HL-60 (cell line): ENCODE results near the gene KCNT2.

Experiments used
- DNase-seq, 2 experiments: peaks; one replicate each; pipeline ENCODE4 v3.0.0-alpha.2; 2010 to 2020; ENCODE audit warnings: low read depth in 1 of 2, low spot score in 1 of 2
- H3K27ac ChIP-seq: fragments of 250-450 bp; sonication (Bioruptor Pico); replicated peaks from 2 replicates; pipeline ENCODE4 v1.5.1; 2020; ENCODE audit warnings: mild to moderate bottlenecking, moderate library complexity
- H3K27me3 ChIP-seq: fragments of 250-450 bp; sonication (Bioruptor Pico); 2 replicates; pipeline ENCODE4 v1.5.1; 2021; ENCODE audit warnings: mild to moderate bottlenecking, moderate library complexity; ENCODE audit not compliant: insufficient read depth, poor library complexity, severe bottlenecking
- H3K4me3 ChIP-seq: replicated peaks from 2 replicates; pipeline ENCODE4 v1.5.1; 2011; ENCODE audit warnings: mild to moderate bottlenecking, control low read depth, low read length; ENCODE audit not compliant: insufficient read depth
- CTCF ChIP-seq: IDR thresholded peaks from one replicate; pipeline ENCODE4 v1.5.1; 2011; ENCODE audit warnings: low read length, control low read depth, inconsistent platforms; ENCODE audit not compliant: insufficient read depth
- GABPA ChIP-seq: IDR thresholded peaks from 2 replicates; pipeline ENCODE4 v1.6.1; 2012; ENCODE audit warnings: low read depth
- POLR2AphosphoS5 ChIP-seq: IDR thresholded peaks from 2 replicates; pipeline ENCODE4 v1.6.1; 2012; ENCODE audit warnings: low read depth
- SPI1 ChIP-seq: IDR thresholded peaks from 2 replicates; pipeline ENCODE4 v1.6.1; 2012; ENCODE audit warnings: low read depth, mild to moderate bottlenecking, borderline replicate concordance
- TF ChIP-seq, protein P1 (sequence below): IDR thresholded peaks from 2 replicates; pipeline ENCODE4 v1.6.1; 2012; ENCODE audit warnings: low read depth; ENCODE audit not compliant: insufficient replicate concordance

Gene KCNT2

DNA sequence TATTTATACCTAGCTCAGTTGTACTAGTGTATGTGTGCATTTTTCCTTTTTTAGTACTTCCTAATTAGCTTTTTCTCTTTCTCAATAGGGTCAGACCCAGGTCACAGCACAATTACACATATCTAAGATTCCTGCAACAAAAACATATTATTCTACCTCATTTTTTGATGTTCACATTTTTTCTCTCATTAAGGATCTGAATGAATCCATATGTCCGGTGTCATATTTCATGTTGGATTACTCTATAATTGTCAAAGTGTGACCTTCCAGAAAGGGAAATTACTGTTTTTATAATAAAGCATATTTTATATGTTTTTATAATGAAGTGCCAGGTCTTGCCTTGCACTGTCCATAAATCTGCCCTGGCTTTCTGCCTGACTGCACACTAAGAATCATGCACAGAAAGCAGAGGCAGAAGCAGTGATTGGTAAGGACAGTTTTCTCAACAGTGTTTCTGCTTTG is 143.7 kb downstream of the KCNT2 start:
- no peak for DNase-seq
- TF ChIP-seq SPI1 (no peak), GABPA (no peak), POLR2AphosphoS5 (no peak), CTCF (no peak)
- TF ChIP-seq, protein P1, sequence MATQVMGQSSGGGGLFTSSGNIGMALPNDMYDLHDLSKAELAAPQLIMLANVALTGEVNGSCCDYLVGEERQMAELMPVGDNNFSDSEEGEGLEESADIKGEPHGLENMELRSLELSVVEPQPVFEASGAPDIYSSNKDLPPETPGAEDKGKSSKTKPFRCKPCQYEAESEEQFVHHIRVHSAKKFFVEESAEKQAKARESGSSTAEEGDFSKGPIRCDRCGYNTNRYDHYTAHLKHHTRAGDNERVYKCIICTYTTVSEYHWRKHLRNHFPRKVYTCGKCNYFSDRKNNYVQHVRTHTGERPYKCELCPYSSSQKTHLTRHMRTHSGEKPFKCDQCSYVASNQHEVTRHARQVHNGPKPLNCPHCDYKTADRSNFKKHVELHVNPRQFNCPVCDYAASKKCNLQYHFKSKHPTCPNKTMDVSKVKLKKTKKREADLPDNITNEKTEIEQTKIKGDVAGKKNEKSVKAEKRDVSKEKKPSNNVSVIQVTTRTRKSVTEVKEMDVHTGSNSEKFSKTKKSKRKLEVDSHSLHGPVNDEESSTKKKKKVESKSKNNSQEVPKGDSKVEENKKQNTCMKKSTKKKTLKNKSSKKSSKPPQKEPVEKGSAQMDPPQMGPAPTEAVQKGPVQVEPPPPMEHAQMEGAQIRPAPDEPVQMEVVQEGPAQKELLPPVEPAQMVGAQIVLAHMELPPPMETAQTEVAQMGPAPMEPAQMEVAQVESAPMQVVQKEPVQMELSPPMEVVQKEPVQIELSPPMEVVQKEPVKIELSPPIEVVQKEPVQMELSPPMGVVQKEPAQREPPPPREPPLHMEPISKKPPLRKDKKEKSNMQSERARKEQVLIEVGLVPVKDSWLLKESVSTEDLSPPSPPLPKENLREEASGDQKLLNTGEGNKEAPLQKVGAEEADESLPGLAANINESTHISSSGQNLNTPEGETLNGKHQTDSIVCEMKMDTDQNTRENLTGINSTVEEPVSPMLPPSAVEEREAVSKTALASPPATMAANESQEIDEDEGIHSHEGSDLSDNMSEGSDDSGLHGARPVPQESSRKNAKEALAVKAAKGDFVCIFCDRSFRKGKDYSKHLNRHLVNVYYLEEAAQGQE = no peak
- no peak overlapping the region for H3K4me3 ChIP-seq
- no peak overlapping the region for H3K27ac ChIP-seq
- no peaks in the 10 kb centered on the region for H3K27me3 ChIP-seq

- DNase-seq = no peak
- no peak overlapping the region for H3K4me3 ChIP-seq
- H3K27ac ChIP-seq = no peak overlapping the region
- no peaks in the 10 kb centered on the region for H3K27me3 ChIP-seq
- TF ChIP-seq CTCF (no peak), SPI1 (no peak), GABPA (no peak), POLR2AphosphoS5 (no peak)
- TF ChIP-seq, protein P1 = no peak
These were observed 146.2 kb downstream of the KCNT2 start for GRCh38 chr1:196462086-196462485.

GRCh38 chr1:196461521-196461920 is 146.7 kb downstream of the KCNT2 start:
- DNase-seq = no peak
- no peak for TF ChIP-seq POLR2AphosphoS5
- TF ChIP-seq CTCF = no peak
- TF ChIP-seq, protein P1 = no peak
- no peak for TF ChIP-seq GABPA
- TF ChIP-seq SPI1 = no peak
- H3K27ac ChIP-seq = no peak overlapping the region

More at GRCh38 chr1:196461521-196461920, 146.7 kb downstream of the KCNT2 start:
- no peaks in the 10 kb centered on the region for H3K27me3 ChIP-seq
- no peak overlapping the region for H3K4me3 ChIP-seq
